Stimulated activated CD4-positive, alpha-beta T cell treated with anti-CD3 and anti-CD28 coated beads, TNF-alpha, amount 100 ng/mL, for 48 hours (primary cell): Measurements from ENCODE around the gene DHRS2.
"Not testable (repeated sequence)": the region's sequence is repeated elsewhere in the genome, so short reads cannot be mapped to it uniquely, and the experiment has no call there.

ENCODE experiments used
- DNase-seq, 3 donors: peaks; one replicate each; pipeline ENCODE4 v3.0.0-alpha.2; 2020; ENCODE audit warnings: low read depth in 3 of 3

DHRS2 gene

DNA sequence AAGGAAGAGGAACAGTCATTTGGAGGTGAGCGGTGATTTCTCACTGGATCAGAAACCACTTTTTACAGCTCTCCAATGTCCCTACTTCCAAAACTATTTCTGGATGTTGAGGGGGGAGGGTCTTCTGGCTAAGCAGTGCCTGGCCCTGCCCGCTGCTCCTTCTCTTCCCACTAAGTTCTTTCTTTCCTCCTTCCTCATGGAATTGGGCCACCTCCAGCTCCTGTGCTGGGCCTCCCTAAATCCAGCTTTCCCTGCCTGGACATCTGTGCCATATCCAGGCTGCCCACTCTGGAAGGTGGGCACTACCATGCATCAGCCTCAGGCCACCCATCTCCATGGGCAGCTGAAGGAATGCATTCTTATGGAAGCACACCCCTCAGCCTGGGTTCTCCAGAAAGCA is 11.5 kb downstream of the DHRS2 start:
- no peak for DNase-seq

DNA sequence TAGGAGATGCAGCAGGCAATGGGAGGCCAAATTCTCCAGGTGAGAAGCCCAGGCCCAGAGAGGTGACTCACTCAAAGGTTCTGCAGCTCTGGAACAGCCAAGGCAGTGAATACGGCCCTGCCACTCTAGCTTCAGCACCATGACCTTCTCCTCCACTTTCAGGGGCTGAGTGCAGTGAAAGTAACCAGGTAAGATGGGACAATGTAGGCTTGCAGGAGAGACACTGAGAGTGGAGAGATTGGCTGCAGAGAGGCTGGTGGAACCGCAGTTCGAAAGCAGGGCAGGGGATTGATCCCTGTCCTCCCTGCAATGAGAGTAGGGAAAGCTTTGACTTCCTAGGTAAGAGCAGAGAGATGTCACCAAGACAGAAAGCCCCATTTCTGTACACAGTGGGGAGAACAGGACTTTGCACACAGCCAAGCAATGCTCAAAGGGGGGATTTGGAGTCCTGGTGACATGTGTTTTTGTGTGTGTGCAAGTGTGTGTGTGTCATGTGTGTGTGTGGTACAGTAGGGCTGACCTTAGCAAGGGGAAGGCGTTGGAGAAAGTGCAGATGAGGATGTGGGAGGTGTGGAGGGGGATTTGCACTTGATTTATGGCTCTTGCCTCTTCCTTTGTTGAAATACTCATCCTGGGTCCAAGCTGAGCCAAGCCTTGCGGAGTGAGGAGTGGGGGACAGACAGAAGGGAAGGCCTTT is 12.7 kb downstream of the DHRS2 start:
- no peak for DNase-seq

DNA sequence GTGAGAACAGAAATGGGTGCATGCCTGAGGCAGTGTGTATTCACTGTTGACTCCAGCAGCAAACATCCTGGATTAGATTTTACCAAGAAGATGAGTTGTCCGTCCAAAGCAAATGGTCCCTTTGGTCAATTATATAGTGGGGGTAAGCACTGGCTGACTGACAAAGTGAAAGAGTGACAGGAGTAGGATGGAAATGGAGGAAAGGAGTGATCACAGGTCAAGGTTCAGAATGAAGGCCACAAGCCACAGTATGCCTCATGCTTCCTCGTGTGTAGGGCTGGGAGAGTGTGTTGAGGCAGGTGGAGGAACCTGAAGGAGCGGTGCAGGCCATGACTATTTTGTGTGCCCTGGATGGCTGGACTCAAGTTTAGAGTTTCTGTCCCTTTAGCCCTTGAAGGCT is 14.3 kb downstream of the DHRS2 start:
- DNase-seq: no peak

DNA sequence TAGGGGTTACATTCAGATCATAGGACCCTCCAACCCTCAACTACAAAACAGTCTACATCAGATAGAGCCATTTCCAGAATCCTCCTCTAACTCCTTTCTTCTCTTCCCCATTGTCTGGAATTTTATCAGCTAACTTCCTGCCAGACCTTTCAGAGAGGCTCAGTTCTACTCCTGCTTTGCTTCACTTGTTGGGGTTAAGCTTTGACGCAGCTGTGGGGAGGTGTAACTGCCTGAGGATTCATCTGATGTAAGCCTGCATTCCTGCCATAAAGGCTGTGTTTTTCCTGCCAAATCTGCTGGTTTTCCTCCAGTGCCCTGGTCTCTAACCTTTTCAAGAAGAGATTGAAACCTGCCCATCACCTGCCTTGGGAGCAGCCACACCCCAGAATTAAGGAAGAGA is 16.9 kb downstream of the DHRS2 start:
- no peak for DNase-seq

DNA sequence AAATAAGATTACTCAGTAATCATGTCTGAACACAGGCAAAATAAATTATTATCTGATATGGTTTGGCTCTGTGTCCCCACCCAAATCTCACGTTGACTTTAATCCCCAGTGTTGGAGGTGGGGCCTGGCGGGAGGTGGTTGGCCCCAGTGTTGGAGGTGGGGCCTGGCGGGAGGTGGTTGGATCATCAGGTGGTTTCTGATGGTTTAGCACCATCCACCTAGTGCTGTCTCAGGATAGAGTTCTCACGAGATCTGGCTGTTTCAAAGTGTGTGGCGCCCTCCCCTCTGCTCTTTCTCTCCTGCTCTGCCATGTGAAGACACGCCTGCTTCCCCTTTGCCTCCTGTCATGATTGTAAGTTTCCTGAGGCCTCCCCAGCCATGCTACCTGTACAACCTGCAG is 18.1 kb downstream of the DHRS2 start:
- DNase-seq: no peak

DNA sequence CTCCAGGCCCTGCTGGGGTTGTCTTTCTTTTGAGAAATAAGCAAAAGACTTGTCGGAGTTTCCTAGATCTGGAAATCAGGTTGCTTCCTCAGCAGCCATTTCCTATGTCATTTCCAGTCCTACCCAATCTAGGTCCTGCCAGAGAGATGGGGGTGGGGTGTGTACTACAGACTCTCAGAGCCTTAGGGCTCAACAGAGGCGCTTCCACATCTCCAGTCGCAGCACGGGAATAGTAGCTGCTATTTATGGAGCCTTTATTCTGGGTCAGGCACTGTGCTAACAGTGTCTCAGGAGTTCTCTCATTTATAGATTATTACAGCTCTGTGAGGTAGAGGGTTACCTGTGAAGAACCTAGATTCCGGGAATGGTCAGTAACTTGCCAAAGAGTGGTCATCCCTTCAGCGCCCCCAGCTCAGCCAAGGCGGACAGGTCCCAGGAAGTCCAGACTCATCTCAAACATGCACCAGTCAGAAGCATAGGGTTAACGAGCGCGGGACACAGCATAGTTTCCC is 21.9 kb downstream of the DHRS2 start:
- no peak for DNase-seq

DNA sequence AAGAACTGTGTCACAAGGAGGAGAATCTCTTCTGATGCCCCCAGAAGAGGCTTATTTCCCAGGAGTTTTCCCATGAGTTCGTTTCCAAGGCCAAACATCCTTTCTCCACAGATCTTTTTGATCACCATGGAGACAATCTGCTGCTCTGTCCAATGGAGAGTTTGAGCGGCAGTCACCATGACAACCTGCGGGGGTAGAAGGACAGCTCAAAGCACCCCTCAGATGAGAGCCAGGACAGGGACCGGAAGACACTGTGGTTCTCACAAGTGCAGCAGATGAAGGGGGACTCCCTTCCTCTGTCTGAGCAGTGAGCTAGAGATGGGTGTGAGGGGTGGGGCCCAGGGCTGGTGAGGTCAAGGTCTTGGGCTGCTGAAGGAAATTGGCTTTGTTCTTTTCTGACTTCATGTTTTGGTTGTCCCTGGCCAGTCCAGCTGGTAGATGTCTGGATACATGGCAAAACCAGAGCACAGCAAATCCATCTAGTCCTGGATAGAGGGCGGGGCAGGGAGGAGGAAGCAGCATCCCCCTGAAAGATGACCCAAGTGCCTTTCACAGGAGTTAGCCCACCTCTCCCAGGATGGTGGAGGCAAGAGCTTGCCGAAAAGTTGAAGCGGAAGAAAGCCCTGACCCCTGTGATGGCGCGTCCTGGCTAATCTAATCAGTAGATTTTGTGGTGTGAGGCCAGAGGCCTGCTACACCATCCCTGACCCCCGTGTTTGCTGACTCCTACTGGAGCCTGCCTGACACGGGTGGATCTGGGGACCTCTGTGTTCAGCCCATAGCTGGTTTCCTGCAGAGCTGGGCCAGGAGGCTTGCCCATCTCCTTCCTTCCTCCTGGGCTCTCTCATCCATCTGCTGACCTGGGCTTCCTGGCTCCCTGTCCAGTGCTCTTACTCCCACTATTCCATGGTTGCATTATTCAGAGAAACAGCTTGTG is 24.4 kb downstream of the DHRS2 start:
- no peak for DNase-seq

DNA sequence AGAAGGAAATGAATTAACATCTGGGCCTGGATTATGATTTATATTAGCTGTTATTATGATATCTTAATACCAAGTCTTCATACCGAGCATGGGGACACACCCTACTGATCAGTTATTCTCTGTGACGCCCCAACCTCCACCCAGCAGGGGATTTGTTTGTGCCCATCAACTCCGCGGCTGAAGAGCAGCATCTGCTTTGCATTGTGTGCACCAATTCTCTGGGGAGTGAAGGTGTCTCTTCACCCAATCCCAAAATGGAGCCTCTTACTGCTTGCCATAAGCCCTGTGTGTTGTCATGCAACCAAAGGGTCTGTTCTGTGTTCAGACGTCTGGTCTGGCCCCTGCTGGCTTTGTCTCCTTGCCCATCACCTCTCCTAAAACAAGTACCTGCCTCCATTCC is 25.4 kb downstream of the DHRS2 start:
- DNase-seq: no peak

DNA sequence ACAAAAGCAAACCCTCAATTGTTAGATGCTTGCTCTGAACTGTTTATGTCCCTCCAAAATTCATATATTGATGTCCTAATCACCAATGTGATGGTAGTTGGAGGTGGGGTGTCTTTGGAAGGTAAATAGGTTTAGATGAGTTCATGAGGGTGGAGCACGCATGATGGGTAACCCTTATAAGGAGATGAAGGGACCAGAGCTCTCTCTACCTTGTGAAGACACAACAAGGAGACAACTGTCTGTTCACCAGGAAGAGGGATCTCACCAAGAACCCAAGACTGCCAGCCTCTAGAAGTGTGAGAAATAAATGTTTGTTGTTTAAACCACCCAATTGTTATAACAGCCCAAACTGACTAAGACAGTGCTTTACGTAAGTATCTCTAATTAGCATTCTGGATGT is 27.0 kb downstream of the DHRS2 start:
- DNase-seq: no peak

DNA sequence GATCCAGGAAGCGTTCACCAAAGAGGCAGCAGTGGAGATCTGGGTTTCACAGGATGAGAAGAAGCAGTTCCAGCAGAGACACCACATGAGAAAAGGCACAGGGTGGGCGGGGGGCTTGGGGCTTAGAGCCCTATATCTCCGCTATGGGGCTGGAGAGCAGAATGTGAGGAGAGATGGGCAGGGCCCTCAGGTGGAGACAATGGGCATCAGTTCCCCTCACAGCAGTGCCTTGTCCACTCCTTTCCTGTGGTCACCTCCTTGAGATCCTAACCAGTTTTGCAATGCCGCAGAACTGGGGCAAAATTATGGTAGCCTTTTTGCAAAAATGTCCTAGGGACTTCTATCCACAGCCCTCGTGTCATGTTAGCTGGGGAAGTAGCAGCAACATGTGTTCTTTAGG is 27.5 kb downstream of the DHRS2 start:
- no peak for DNase-seq

DNA sequence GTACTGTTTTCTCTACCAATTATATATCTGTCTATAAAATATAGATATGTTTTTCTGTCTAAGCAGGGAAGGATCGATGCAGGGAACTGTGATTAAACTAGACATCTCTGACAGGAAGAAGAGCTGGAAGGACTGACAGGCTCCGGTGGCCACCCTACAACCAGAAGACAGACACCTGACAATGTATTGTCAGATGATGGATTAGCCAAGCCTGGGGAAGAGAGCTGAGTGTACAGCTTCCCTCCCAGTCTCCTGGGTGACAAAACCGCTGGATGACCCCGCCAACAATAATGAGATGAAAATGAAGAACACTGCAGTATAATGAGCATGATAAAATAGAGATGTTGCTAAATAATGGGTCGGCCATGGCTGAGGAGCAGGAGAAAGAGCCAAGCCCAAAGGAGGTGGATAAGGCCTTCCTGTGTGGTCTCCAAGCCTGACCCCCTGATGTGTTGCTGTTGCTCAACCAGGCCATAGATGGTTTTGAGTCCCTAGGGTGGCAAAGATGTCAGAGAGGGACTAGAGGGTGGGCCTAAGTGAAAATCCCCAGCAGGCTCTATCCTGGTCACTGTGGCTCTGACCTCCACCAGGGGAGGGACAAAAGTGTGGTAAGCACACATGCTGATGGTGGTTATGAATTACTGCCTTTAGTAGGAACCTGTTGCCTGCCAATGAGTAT is 28.2 kb downstream of the DHRS2 start:
- no peak for DNase-seq

DNA sequence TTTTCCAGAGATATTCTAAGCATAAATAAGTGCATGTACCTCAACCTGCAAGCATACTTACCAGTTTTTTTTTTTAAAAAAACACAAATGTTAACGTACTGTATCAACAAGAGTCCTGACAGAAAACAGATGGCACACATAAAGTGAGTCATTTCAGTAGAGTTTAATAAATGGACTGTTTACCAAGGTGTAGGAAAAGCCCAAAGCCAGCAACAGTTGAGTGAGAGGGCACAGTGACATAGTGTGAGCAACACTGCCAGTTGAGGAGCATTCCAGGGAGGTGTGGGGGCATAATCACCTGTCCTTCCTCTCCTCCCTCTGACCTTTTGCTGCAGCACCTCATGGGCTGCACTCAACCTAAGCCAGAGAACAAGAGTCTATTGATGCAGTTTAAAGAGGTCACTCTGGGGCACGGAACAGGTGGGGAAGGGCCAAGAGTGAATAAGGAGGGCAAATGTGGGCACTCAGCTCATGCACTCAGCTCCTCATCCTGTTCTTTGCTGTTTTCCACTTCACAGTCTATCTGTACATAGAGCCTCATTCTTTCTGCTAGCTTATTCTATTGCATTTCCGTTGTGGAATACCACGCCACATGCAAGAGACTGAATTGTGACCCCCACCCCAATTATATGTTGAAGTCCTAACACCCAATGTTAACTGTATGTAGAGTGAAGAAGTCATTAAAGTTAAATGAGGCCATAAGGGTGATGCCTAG is 29.3 kb downstream of the DHRS2 start:
- no peak for DNase-seq

DNA sequence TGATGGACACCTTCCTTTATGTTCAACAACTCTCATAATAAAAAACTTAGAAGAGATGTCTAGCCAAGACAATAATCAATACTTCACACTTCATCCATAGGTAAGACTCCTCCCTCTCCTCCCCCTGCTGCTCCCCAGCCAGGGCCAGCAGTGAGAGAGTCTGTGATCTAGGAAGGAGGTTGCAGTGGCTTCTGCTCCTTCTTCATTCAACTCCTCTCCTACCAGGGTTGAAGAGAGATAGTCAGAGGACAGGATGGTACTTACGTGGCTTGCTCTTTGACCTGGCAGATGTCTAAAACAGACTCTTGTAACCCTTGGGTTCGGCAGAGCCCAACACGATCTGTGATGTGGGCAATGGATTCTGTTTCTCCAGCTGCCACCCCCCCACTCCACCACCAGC is 31.0 kb downstream of the DHRS2 start:
- DNase-seq: no peak

DNA sequence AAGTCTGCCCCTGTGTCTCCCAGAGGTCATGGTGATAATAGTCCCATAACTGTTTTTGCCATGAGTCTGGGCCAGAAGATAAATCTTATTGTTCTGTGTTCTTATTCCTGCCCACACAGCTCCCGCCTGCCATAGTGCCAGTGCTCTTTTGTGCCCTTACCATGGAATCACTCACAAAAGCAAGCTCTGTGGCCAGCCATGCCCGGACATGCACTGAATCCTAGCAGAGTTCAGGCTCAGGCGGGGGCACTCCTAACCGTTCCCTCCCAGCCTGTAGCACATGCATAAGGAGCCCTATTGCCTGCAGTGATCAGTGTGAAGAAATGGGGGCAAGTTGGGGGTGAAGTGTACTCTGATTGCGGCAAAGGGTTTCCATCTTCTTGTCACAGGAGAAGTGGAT is 33.3 kb downstream of the DHRS2 start:
- no peak for DNase-seq

DNA sequence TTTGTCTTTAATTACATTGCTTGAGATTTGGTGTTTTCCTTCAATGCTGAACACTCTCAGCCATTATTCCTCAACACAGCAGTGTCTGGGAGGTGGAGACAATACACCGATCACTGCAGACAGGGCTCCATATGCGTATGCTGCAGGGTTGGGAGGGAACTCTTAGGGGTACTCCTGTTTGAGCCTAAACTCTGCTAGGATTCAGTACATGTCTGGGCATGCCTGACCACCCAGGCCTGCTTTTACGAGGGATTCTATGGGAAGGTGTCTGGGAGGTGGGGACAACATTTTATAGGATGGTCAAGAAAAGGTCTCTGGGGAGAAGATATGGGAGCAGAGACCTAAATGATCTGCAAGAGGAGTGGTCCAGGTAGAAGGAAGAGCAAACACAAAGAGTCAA is 34.3 kb downstream of the DHRS2 start:
- DNase-seq: no peak

DNA sequence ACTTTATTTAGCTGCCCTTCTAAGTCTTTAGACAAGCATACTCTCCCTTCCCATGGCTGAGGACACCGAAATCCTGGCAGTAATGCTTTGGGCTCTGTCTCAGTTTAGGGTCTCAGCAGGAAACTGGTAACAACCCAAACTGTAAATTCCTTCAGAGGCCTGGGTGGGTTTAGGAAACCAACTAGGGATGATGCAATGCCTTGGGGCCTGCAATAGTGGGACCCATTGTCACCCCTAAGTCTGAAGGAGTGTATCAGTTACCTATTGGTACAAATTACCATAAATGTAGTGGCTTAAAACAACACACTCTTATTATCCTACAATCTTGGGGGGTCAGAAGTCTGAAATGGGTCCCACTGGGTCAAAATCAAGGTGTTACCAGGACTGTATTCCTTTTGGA is 36.0 kb downstream of the DHRS2 start:
- no peak for DNase-seq

DNA sequence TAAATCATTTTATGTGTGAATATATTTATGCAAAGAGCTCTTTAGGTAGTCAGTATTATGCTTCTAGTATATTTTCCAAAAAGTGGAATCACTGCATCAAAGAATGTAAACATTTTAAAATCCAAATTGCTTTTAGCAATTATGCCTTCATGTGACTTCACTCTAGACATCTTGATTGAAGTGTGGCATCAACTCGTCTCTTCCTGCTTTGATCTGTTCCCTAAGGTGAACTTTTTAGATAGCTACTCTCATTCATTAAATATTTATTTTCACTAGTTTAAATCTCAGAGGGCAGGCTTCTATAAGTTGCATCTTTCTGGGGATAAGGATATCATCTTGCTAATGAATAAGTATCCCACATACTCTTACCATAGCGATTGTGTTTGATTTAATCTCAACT is 39.2 kb downstream of the DHRS2 start:
- DNase-seq: no peak

DNA sequence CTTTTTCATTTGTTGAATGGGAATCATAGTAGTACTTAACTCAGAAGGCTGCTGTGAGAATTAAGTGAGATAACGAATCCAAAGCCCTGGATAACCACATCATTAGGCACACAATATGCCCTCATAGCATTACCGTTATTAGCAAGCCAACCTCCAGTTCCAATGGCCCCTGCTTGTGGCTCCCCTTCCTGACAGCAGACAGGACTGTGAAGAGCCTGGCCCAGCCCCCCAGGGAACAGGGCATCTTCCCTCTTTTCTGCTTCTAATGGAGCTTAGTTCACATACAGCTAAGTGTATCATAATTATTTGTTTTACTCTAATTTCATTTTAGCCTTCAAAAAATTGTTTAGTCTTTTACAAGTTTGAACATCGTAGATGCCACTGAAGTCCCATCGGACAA is 39.7 kb downstream of the DHRS2 start:
- DNase-seq: no peak

DNA sequence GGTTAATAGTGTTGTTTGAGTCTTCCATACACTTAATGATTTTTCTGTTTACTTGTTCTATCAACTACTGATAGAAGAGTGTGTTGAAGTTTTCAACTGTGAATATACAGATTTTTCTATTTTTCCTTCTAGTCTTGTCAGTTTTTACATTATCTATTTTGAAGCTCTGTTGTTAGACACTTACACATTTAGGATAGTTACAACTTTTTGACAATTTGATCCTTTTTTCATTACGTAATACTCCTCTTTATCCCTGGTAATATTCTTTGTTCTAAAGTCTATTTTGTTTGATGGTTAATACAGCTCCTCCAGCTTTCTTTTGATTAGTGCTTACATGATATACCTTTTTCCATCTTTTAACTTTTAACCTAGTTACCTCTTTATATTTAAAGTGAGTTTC is 45.2 kb downstream of the DHRS2 start:
- DNase-seq: no peak

DNA sequence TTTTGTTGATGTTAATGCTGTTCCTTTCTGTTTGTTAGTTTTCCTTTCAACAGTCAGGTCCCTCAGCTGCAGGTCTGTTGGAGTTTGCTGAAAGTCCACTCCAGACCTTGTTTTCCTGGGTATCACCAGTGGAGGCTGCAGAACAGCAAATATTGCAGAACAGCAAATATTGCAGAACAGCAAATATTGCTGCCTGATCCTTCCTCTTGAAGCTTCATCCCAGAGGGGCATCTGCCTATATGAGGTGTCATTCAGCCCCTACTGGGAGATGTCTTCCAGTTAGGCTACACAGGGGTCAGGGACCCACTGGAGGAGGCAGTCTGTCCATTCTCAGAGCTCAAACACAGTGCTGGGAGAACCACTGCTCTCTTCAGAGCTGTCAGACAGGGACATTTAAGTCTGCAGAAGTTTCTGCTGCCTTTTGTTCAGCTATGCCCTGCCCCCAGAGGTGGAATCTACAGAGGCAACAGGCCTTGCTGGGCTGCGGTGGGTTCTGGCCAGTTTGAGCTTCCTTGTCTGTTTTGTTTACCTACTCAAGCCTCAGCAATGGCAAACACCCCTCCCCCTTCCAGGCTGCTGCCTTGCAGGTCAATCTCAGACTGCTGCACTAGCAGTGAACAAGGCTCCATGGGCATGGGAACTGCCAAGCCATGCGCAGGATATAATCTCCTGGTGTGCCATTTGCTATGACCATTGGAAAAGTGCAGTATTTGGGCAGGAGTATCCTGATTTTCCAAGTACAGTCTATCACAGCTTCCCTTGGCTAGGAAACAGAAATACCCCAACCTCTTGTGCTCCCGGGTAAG is 53.7 kb downstream of the DHRS2 start:
- not testable (repeated sequence) for DNase-seq

DNA sequence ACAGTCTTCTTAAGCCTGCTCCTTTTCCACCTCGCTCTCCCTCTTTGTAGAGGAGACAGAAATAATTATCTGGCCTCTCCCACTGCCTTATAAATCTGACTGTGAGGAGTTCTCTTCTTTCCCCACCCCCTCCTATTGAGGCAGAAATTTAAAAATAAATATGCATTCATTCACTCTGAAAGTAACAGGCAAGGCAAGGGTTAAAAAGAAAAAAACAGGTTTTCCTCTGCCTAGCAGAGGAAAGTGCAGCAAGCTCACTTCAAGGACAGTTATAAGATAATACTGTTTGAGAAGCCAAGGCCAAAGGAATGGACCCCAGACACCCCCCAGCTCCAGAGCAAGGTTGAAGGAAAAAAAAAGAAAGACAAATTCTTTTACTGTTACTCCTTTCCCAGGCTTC is 56.3 kb downstream of the DHRS2 start:
- no peak for DNase-seq
